Activated naive CD4-positive, alpha-beta T cell treated with anti-CD3 and anti-CD28 coated beads, Interleukin-2, amount 50 U/mL, for 24 hours (primary cell): ENCODE results near the gene FSTL3.
A peak's percentile ranks its signal among the peaks of the same experiment; 100 is the strongest.
"Not testable (repeated sequence)": the region's sequence is repeated elsewhere in the genome, so short reads cannot be mapped to it uniquely, and the experiment has no call there.

Source experiments
- H3K27ac Mint-ChIP-seq: one replicate; pipeline ENCODE4 v1.8.0; 2021; ENCODE audit warnings: mild to moderate bottlenecking, mixed read lengths
- H3K27me3 Mint-ChIP-seq: one replicate; pipeline ENCODE4 v1.8.0; 2021; ENCODE audit warnings: mixed read lengths
- H3K36me3 Mint-ChIP-seq: one replicate; pipeline ENCODE4 v1.8.0; 2021; ENCODE audit warnings: mixed read lengths
- H3K4me1 Mint-ChIP-seq: one replicate; pipeline ENCODE4 v1.8.0; 2021; ENCODE audit warnings: mixed read lengths
- H3K4me3 Mint-ChIP-seq: one replicate; pipeline ENCODE4 v1.8.0; 2021; ENCODE audit warnings: mild to moderate bottlenecking, mixed read lengths
- H3K9me3 Mint-ChIP-seq: one replicate; pipeline ENCODE4 v1.8.0; 2021; ENCODE audit warnings: mixed read lengths

Gene FSTL3

GRCh38 chr19:664913-665443, 11.2 kb upstream of the FSTL3 start:
- Mint-ChIP-seq H3K27ac (peak overlapping the region; percentile 84), H3K27me3 (peaks cover 2% of the 10 kb centered on the region), H3K4me1 (peaks cover 20% of the 10 kb centered on the region), H3K4me3 (peak overlapping the region; percentile 68), H3K9me3 (no peaks in the 10 kb centered on the region), H3K36me3 (no peaks in the 10 kb centered on the region)

GRCh38 chr19:666985-667573, 9.1 kb upstream of the FSTL3 start:
- not testable (repeated sequence) for H3K27me3 Mint-ChIP-seq, H3K27ac Mint-ChIP-seq, H3K36me3 Mint-ChIP-seq, H3K4me3 Mint-ChIP-seq, H3K9me3 Mint-ChIP-seq
- H3K4me1 Mint-ChIP-seq = peaks cover 12% of the 10 kb centered on the region

GRCh38 chr19:668675-669434, 7.3 kb upstream of the FSTL3 start:
- H3K4me1 Mint-ChIP-seq, H3K27me3 Mint-ChIP-seq, H3K9me3 Mint-ChIP-seq, H3K27ac Mint-ChIP-seq, H3K36me3 Mint-ChIP-seq, H3K4me3 Mint-ChIP-seq: not testable (repeated sequence)

GRCh38 chr19:670609-671075, 5.5 kb upstream of the FSTL3 start:
- H3K4me3 Mint-ChIP-seq = no peak overlapping the region
- H3K4me1 Mint-ChIP-seq = peaks cover 4% of the 10 kb centered on the region
- peaks cover 9% of the 10 kb centered on the region for H3K27me3 Mint-ChIP-seq
- H3K36me3 Mint-ChIP-seq = no peaks in the 10 kb centered on the region
- H3K9me3 Mint-ChIP-seq = no peaks in the 10 kb centered on the region
- no peak overlapping the region for H3K27ac Mint-ChIP-seq

GRCh38 chr19:674282-675151, 1.7 kb upstream of the FSTL3 start:
- H3K9me3 Mint-ChIP-seq = no peaks in the 10 kb centered on the region
- H3K4me3 Mint-ChIP-seq = no peak overlapping the region
- peaks cover 6% of the 10 kb centered on the region for H3K27me3 Mint-ChIP-seq
- no peaks in the 10 kb centered on the region for H3K36me3 Mint-ChIP-seq
- no peak overlapping the region for H3K27ac Mint-ChIP-seq
- H3K4me1 Mint-ChIP-seq = peaks cover 4% of the 10 kb centered on the region

- Mint-ChIP-seq H3K36me3 (no peaks in the 10 kb centered on the region), H3K27ac (no peak overlapping the region), H3K4me3 (no peak overlapping the region), H3K27me3 (peaks cover 6% of the 10 kb centered on the region), H3K9me3 (no peaks in the 10 kb centered on the region), H3K4me1 (peaks cover 4% of the 10 kb centered on the region)
Measured at GRCh38 chr19:676007-676338, 219 bp upstream of the FSTL3 start.

GRCh38 chr19:677201-677600, 1.0 kb downstream of the FSTL3 start:
- Mint-ChIP-seq H3K4me3 (no peak overlapping the region), H3K4me1 (peaks cover 4% of the 10 kb centered on the region), H3K27ac (no peak overlapping the region), H3K36me3 (no peaks in the 10 kb centered on the region), H3K27me3 (peaks cover 6% of the 10 kb centered on the region), H3K9me3 (no peaks in the 10 kb centered on the region)

GRCh38 chr19:677601-678436, 1.6 kb downstream of the FSTL3 start:
- Mint-ChIP-seq H3K4me3 (peak overlapping the region; percentile 42), H3K36me3 (no peaks in the 10 kb centered on the region), H3K4me1 (peaks cover 4% of the 10 kb centered on the region), H3K9me3 (no peaks in the 10 kb centered on the region), H3K27me3 (peaks cover 6% of the 10 kb centered on the region), H3K27ac (no peak overlapping the region)

- Mint-ChIP-seq H3K9me3 (no peaks in the 10 kb centered on the region), H3K36me3 (no peaks in the 10 kb centered on the region), H3K27me3 (peaks cover 5% of the 10 kb centered on the region), H3K4me3 (peak overlapping the region; percentile 71), H3K27ac (no peak overlapping the region), H3K4me1 (peaks cover 4% of the 10 kb centered on the region)
Measured at GRCh38 chr19:678791-679388, 2.7 kb downstream of the FSTL3 start.

- peak overlapping the region; percentile 93 for H3K4me3 Mint-ChIP-seq
- H3K27ac Mint-ChIP-seq = no peak overlapping the region
- peaks cover 5% of the 10 kb centered on the region for H3K27me3 Mint-ChIP-seq
- H3K36me3 Mint-ChIP-seq = no peaks in the 10 kb centered on the region
- no peaks in the 10 kb centered on the region for H3K9me3 Mint-ChIP-seq
- H3K4me1 Mint-ChIP-seq = peaks cover 4% of the 10 kb centered on the region
Measured at GRCh38 chr19:679418-680286, 3.5 kb downstream of the FSTL3 start.

GRCh38 chr19:680287-681028, 4.3 kb downstream of the FSTL3 start:
- no peaks in the 10 kb centered on the region for H3K36me3 Mint-ChIP-seq
- peak overlapping the region; percentile 100 for H3K27ac Mint-ChIP-seq
- H3K4me3 Mint-ChIP-seq = peak overlapping the region; percentile 93
- peaks cover under 1% of the 10 kb centered on the region for H3K27me3 Mint-ChIP-seq
- H3K9me3 Mint-ChIP-seq = no peaks in the 10 kb centered on the region
- no peaks in the 10 kb centered on the region for H3K4me1 Mint-ChIP-seq

GRCh38 chr19:681029-682019, 5.1 kb downstream of the FSTL3 start:
- no peaks in the 10 kb centered on the region for H3K36me3 Mint-ChIP-seq
- no peaks in the 10 kb centered on the region for H3K4me1 Mint-ChIP-seq
- peak overlapping the region; percentile 100 for H3K27ac Mint-ChIP-seq
- peak overlapping the region; percentile 93 for H3K4me3 Mint-ChIP-seq
- H3K27me3 Mint-ChIP-seq = no peaks in the 10 kb centered on the region
- no peaks in the 10 kb centered on the region for H3K9me3 Mint-ChIP-seq
